Stimulated activated memory B cell treated with anti-CD40 and anti-IgM and Interleukin-4, amounts not matched to agents 10 μg/mL and 1 μg/mL and 100 μg/mL, for 72 hours (primary cell): Measurements from ENCODE around the gene CCNF.
"Not testable (repeated sequence)": the region's sequence is repeated elsewhere in the genome, so short reads cannot be mapped to it uniquely, and the experiment has no call there.

ENCODE experiments used
- ATAC-seq: fragments of 150-1000 bp; cut with Tn5 transposase; 2 replicates; pipeline ENCODE4 v1.10.0; 2021
- H3K27ac Mint-ChIP-seq: one replicate; pipeline ENCODE4 v1.8.0; 2022; ENCODE audit warnings: mild to moderate bottlenecking, mixed read lengths
- H3K27me3 Mint-ChIP-seq: one replicate; pipeline ENCODE4 v1.8.0; 2022; ENCODE audit warnings: mixed read lengths
- H3K36me3 Mint-ChIP-seq: one replicate; pipeline ENCODE4 v1.8.0; 2022; ENCODE audit warnings: mixed read lengths
- H3K4me1 Mint-ChIP-seq: one replicate; pipeline ENCODE4 v1.8.0; 2022; ENCODE audit warnings: mixed read lengths
- H3K4me3 Mint-ChIP-seq: one replicate; pipeline ENCODE4 v1.8.0; 2022; ENCODE audit warnings: mild to moderate bottlenecking, moderate library complexity, mixed read lengths
- H3K9me3 Mint-ChIP-seq: one replicate; pipeline ENCODE4 v1.8.0; 2022; ENCODE audit warnings: mixed read lengths

CCNF gene

DNA sequence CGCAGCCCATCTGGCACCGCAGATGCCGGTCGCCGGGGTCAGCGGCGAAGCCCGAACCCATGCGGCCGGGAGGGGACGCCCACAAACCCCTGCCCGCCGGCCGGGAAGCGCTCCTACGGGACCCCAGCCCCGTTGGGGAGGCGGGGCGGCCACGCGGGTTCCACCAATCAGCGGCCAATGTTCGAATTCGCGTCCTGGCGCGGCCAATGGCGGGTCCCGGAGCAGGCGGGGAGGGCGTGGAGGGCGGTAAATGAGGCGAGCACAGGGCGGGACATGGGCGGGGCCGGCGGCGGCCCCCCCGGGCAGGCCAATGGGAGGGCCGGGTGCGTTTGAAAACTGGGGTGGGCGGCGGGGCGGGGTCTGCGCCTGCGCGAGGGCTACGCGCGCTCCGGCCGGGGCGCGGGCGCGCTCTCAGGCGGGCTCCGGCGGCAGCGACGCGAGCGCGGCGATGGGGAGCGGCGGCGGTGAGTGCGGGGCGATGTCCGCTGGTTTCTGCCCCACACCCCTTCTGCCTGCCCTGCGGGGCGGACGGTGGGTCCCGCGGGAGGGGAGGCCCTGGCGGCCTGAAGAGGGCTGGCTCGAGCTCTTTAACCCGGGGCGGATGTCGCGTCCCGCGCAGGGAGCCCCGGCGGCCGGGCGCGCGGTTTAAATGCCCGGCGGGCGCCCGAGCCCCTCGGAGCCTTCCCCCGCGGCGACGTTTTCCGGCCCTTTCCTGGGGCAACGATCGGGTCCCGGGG is at the start of gene CCNF:
CCNF (plus strand) TSS at position 414 of the 737 bp plus-strand sequence; CDS start at position 449, 35 bp downstream.
- peak within 1 kb of the TSS; percentile 85 for H3K4me3 Mint-ChIP-seq
- H3K36me3 Mint-ChIP-seq = peaks cover 9% of the 10 kb centered on the region
- no peaks in the 10 kb centered on the region for H3K9me3 Mint-ChIP-seq
- peak within 1 kb of the TSS; percentile 83 for H3K27ac Mint-ChIP-seq
- peak; percentile 97 for ATAC-seq
- peaks cover 19% of the 10 kb centered on the region for H3K4me1 Mint-ChIP-seq
- H3K27me3 Mint-ChIP-seq = no peaks in the 10 kb centered on the region

DNA sequence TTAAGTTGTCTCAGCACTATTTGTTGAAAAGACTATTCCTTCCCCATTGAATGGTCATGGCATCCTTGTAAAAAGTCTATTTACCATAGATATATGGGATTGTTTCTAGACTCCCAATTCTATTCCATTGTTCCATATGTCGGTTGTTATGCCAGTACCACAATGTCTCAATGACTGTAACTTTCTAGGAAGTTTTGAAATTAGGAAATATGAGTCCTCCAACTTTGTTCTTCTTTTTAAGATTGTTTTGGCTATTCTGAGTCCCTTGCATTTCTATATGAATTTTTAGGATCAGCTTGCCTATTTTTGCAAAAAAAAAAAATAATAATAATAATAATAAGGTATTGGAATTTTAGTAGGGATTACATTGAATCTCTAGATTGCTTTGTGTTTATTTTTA is 45.7 kb upstream of the CCNF start:
- no peaks in the 10 kb centered on the region for H3K4me1 Mint-ChIP-seq
- H3K27me3 Mint-ChIP-seq = peaks cover 12% of the 10 kb centered on the region
- no peak overlapping the region for H3K4me3 Mint-ChIP-seq
- peaks cover 3% of the 10 kb centered on the region for H3K36me3 Mint-ChIP-seq
- no peak overlapping the region for H3K27ac Mint-ChIP-seq
- H3K9me3 Mint-ChIP-seq = peaks cover 2% of the 10 kb centered on the region
- ATAC-seq = no peak

- H3K36me3 Mint-ChIP-seq = peaks cover 8% of the 10 kb centered on the region
- H3K4me3 Mint-ChIP-seq = no peak overlapping the region
- H3K27me3 Mint-ChIP-seq = peaks cover 17% of the 10 kb centered on the region
Observed at GRCh38 chr16:2384426-2384825, 44.8 kb upstream of the CCNF start.

GRCh38 chr16:2385190-2385836 is 43.9 kb upstream of the CCNF start:
- Mint-ChIP-seq H3K4me3 (no peak overlapping the region), H3K36me3 (peaks cover 8% of the 10 kb centered on the region), H3K4me1 (no peaks in the 10 kb centered on the region), H3K27me3 (peaks cover 17% of the 10 kb centered on the region), H3K27ac (no peak overlapping the region), H3K9me3 (peaks cover 8% of the 10 kb centered on the region)
- ATAC-seq = no peak

More at GRCh38 chr16:2384426-2384825, 44.8 kb upstream of the CCNF start:
- Mint-ChIP-seq H3K27ac (no peak overlapping the region), H3K4me1 (no peaks in the 10 kb centered on the region), H3K9me3 (peaks cover 8% of the 10 kb centered on the region)
- no peak for ATAC-seq

GRCh38 chr16:2385982-2386381 is 43.3 kb upstream of the CCNF start:
- H3K27ac Mint-ChIP-seq, H3K4me3 Mint-ChIP-seq, H3K9me3 Mint-ChIP-seq, H3K4me1 Mint-ChIP-seq, ATAC-seq, H3K36me3 Mint-ChIP-seq: not testable (repeated sequence)
- H3K27me3 Mint-ChIP-seq = peaks cover 17% of the 10 kb centered on the region

- no peak overlapping the region for H3K27ac Mint-ChIP-seq
Observed at GRCh38 chr16:2386990-2387389, 42.3 kb upstream of the CCNF start.

GRCh38 chr16:2388139-2388874 is 40.9 kb upstream of the CCNF start:
- H3K27me3 Mint-ChIP-seq = peaks cover 31% of the 10 kb centered on the region

More at GRCh38 chr16:2386990-2387389, 42.3 kb upstream of the CCNF start:
- Mint-ChIP-seq H3K36me3 (peaks cover 8% of the 10 kb centered on the region), H3K4me1 (no peaks in the 10 kb centered on the region), H3K4me3 (no peak overlapping the region), H3K27me3 (peaks cover 24% of the 10 kb centered on the region), H3K9me3 (peaks cover 8% of the 10 kb centered on the region)
- no peak for ATAC-seq

GRCh38 chr16:2388875-2389433 is 40.3 kb upstream of the CCNF start:
- Mint-ChIP-seq H3K4me1 (no peaks in the 10 kb centered on the region), H3K27ac (no peak overlapping the region)

More at GRCh38 chr16:2388139-2388874, 40.9 kb upstream of the CCNF start:
- no peak overlapping the region for H3K4me3 Mint-ChIP-seq
- H3K4me1 Mint-ChIP-seq = no peaks in the 10 kb centered on the region
- ATAC-seq = no peak
- peaks cover 8% of the 10 kb centered on the region for H3K36me3 Mint-ChIP-seq
- no peak overlapping the region for H3K27ac Mint-ChIP-seq
- H3K9me3 Mint-ChIP-seq = peaks cover 8% of the 10 kb centered on the region

GRCh38 chr16:2392025-2392424 is 37.2 kb upstream of the CCNF start:
- Mint-ChIP-seq H3K27ac (no peak overlapping the region), H3K4me1 (no peaks in the 10 kb centered on the region), H3K4me3 (no peak overlapping the region), H3K36me3 (peaks cover 8% of the 10 kb centered on the region), H3K9me3 (peaks cover 8% of the 10 kb centered on the region), H3K27me3 (peaks cover 27% of the 10 kb centered on the region)
- ATAC-seq = no peak

More at GRCh38 chr16:2388875-2389433, 40.3 kb upstream of the CCNF start:
- ATAC-seq = no peak
- peaks cover 8% of the 10 kb centered on the region for H3K36me3 Mint-ChIP-seq
- peaks cover 8% of the 10 kb centered on the region for H3K9me3 Mint-ChIP-seq
- no peak overlapping the region for H3K4me3 Mint-ChIP-seq
- peaks cover 31% of the 10 kb centered on the region for H3K27me3 Mint-ChIP-seq

- Mint-ChIP-seq H3K27me3 (no peaks in the 10 kb centered on the region), H3K36me3 (no peaks in the 10 kb centered on the region)
Observed at GRCh38 chr16:2398520-2398919, 30.7 kb upstream of the CCNF start.

GRCh38 chr16:2404099-2404498 is 25.1 kb upstream of the CCNF start:
- H3K9me3 Mint-ChIP-seq = no peaks in the 10 kb centered on the region
- no peak overlapping the region for H3K4me3 Mint-ChIP-seq
- H3K4me1 Mint-ChIP-seq = no peaks in the 10 kb centered on the region
- ATAC-seq = no peak
- no peaks in the 10 kb centered on the region for H3K27me3 Mint-ChIP-seq
- H3K27ac Mint-ChIP-seq = no peak overlapping the region
- H3K36me3 Mint-ChIP-seq = no peaks in the 10 kb centered on the region

More at GRCh38 chr16:2398520-2398919, 30.7 kb upstream of the CCNF start:
- no peaks in the 10 kb centered on the region for H3K9me3 Mint-ChIP-seq
- no peak overlapping the region for H3K27ac Mint-ChIP-seq
- H3K4me3 Mint-ChIP-seq = no peak overlapping the region
- H3K4me1 Mint-ChIP-seq = no peaks in the 10 kb centered on the region
- ATAC-seq = no peak

DNA sequence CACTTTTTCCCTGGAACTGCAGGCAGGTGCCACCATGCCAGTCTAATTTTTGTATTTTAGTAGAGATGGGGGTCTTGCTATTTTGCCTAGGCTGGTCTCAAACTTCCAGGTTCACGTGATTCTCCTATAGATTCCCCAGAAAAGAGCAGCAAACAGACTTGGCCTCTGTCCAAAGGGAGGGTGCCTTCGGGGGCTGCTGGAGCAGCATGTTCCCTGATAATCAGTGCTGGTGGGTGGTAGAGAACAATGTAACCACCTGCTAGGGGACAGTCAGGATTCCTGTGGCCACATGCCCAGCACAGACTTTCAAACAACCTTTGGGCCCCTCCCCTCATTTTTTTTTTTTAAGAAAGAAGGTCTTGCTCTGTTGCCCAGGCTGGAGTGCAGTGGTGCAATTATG is 14.2 kb upstream of the CCNF start:
- no peaks in the 10 kb centered on the region for H3K4me1 Mint-ChIP-seq
- H3K27me3 Mint-ChIP-seq = peaks cover 38% of the 10 kb centered on the region
- H3K27ac Mint-ChIP-seq = no peak overlapping the region
- H3K9me3 Mint-ChIP-seq = no peaks in the 10 kb centered on the region
- H3K4me3 Mint-ChIP-seq = no peak overlapping the region
- no peaks in the 10 kb centered on the region for H3K36me3 Mint-ChIP-seq
- ATAC-seq = no peak

GRCh38 chr16:2420035-2420434 is 9.2 kb upstream of the CCNF start:
- Mint-ChIP-seq H3K36me3 (no peaks in the 10 kb centered on the region), H3K4me3 (no peak overlapping the region), H3K9me3 (no peaks in the 10 kb centered on the region), H3K4me1 (no peaks in the 10 kb centered on the region), H3K27me3 (peaks cover 28% of the 10 kb centered on the region), H3K27ac (no peak overlapping the region)
- ATAC-seq = no peak

GRCh38 chr16:2422123-2422867 is 7.0 kb upstream of the CCNF start:
- Mint-ChIP-seq H3K4me3 (no peak overlapping the region), H3K27ac (no peak overlapping the region), H3K4me1 (no peaks in the 10 kb centered on the region), H3K9me3 (no peaks in the 10 kb centered on the region), H3K27me3 (peaks cover 8% of the 10 kb centered on the region), H3K36me3 (no peaks in the 10 kb centered on the region)
- no peak for ATAC-seq
